NCI-H1417 (cell line): ENCODE measurements around the gene FRAS1.
"Not testable (repeated sequence)": the region's sequence is repeated elsewhere in the genome, so short reads cannot be mapped to it uniquely, and the experiment has no call there.

ENCODE experiments used
- DNase-seq, 3 experiments: peaks; one replicate each; lab custom pipeline; 2025; lab: John Stamatoyannopoulos, UW

The FRAS1 gene

DNA sequence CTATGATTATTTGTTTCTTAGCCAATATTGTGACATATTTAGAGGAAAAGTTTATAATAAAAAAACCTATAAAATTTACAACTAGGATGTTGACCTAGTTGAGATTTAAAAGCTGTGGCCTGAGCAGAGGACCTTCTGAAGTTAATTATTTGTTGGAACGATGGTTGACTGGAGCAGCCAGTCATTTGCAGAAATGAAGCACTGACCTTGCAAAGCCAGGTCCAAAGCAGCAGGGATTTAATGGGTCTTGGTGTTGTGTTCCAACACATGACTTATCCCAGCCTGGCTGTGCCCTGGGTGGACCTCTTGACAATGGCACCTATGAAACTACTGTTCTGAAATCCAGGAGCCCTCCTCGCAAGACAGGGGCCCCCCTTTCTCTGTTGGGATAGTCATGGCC lies 235.2 kb downstream of the FRAS1 start:
- DNase-seq, result no peak

GRCh38 chr4:78292856-78293255 lies 235.7 kb downstream of the FRAS1 start:
- no peak for DNase-seq

GRCh38 chr4:78293348-78293747 lies 236.2 kb downstream of the FRAS1 start:
- no peak for DNase-seq

DNA sequence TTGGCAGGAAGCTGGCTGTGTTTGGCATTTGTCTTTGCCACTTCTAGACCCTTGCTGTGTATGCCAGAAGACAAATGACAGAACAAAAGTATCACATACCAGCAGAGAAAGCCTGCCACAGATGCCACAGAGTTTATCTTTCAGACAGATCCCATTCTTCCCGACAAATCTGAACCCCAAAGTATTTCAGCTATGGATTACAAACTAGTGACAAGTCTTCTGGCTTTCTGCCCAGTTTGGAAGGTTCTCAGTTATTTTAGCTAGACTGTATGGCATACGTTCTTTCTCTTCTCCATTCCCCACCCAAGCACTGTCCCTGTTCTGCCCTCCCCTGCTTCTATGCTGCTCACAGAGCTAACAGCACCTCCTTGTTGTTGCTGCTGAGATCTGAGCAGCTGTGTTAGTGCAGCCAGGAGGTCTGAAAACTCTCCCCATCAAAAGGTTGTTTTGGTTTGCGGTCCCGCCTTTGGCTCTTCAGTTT lies 236.7 kb downstream of the FRAS1 start:
- DNase-seq, result no peak

DNA sequence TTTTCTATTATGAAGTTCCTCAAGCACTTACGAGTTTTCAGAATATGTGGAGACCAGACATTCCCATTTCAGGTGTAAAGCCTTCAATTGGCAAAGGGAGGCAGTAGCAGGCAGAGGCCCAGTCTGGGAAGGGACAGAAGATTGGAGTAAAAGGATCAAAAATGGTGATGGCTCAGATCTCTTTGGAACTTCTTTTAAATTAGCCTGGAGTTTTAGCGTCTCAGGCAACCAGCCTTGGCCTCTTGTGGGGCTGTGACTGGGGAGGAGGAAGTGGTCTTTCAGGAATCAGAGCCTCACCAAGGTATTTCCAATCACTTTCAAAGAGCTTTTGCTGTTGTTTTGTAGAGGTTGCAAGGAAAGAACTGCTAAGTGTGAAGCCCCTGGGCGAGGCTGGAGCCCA lies 239.1 kb downstream of the FRAS1 start:
- no peak for DNase-seq

- no peak for DNase-seq
These were observed 240.1 kb downstream of the FRAS1 start for GRCh38 chr4:78297116-78297800.

- DNase-seq, result no peak
These were observed 241.5 kb downstream of the FRAS1 start for GRCh38 chr4:78298618-78299017.

GRCh38 chr4:78299565-78299972 lies 242.4 kb downstream of the FRAS1 start:
- DNase-seq, result no peak

- not testable (repeated sequence) for DNase-seq
These were observed 250.1 kb downstream of the FRAS1 start for GRCh38 chr4:78307263-78307662.

DNA sequence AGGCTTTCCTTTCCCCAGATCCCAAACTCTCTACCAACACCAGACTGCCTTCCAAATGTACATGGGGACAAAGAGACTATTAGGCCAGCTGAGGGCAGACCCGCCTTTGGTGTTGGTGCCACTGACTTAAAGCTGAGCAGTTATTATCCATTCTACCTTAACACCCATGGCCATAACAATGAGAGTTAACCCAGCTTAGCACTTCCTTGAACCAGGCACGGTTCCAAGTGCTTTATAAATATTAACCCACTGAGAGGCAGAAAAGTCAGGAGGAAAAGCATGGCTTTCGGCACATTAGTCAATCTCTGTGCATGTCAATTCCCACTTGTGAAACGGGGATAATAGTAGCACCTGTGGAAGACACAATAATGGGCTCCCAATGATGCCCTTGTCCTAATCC lies 251.4 kb downstream of the FRAS1 start:
- no peak for DNase-seq

GRCh38 chr4:78309352-78309751 lies 252.2 kb downstream of the FRAS1 start:
- DNase-seq, result no peak

GRCh38 chr4:78310007-78310739 lies 253.1 kb downstream of the FRAS1 start:
- no peak for DNase-seq

DNA sequence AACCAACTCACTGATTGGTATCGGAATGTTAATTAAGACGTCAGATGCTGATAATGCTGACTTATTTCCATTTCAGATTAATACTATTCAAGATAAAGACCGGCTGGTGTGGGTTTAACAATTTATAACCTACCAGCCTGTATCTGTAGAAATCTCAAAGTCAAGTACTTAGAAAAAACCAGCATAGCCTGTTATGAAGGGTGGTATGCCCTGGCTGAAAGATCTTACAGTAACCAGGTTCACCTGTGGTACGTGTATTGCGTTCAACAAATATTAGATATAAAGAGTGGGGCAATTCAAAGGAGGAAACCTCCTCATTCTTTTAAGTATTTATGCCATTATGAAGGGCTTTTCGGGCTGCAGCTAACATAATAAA lies 253.6 kb downstream of the FRAS1 start:
- no peak for DNase-seq

GRCh38 chr4:78311306-78311705 lies 254.2 kb downstream of the FRAS1 start:
- no peak for DNase-seq

GRCh38 chr4:78312989-78313753 lies 256.0 kb downstream of the FRAS1 start:
- no peak for DNase-seq

DNA sequence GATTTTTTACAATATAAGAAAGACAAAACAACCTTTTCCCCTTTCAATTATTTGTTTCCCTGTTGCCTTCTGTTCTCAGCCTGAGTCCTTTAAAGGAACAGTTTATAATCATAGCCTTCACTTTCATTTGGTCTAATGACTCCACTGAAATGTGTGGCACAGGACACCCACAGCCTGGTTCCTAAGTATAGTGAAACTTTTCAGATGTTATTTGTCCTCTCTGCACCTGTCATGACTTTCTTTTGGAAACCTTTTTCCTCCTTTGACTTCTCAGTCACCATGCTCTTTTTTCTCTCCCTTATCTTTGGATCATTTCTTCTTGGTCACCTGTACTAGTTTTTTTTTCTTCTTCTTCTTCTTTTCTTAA lies 256.6 kb downstream of the FRAS1 start:
- DNase-seq, result no peak

- no peak for DNase-seq
These were observed 261.0 kb downstream of the FRAS1 start for GRCh38 chr4:78318126-78318525.

- DNase-seq, result no peak
These were observed 263.3 kb downstream of the FRAS1 start for GRCh38 chr4:78320349-78320935.

DNA sequence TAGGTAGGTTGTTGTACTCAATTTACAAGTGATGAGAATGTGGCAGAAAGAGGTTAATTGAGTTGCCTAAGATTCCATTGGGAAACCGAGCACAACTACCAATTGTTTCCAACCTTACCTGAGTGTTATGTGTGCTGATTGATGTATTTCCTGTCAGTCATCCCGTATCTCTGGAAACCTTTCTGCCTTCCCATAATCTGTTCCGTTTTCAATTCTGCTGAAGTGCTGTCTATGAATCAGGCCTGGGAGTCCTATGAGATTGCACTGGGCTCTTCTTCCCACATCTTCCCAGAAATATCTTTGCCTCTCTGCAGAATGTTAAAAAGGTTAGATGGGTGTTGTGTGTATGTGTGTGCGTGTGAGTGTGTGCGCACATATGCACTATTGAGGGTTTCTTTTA lies 264.9 kb downstream of the FRAS1 start:
- no peak for DNase-seq

GRCh38 chr4:78323439-78323838 lies 266.3 kb downstream of the FRAS1 start:
- no peak for DNase-seq

DNA sequence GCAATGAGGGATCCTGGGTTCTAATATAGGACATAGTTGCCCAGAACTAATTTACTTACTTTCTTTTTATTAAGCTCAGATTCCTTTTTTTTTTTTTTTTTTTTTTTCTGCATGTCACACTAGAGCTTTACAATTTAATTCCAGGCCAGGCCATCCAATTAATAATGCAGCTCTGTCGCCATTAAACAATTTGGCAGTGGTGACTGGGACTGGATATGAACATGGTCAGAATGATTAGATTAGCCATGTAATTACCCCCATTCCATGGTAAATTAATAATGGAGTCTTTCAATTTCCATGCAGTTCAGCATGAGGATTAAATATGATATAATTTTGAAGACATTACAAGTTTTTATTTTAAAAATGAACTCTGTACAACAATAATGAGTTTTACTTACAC lies 267.5 kb downstream of the FRAS1 start:
- DNase-seq, result no peak
